ENCODE data around the gene ITIH5. TPM values are rescaled to one million over a fixed set of nuclear protein-coding genes. Genes with fewer than 3 reads are reported as not detected.

The ITIH5 gene
- total and polyA plus RNA-seq, 2 of the 8 experiments (the other 6 are each of a cell fraction or from before 2014, with no cell fraction given): 5.8 to 7.6 TPM

- TF ChIP-seq CHD7 (IDR thresholded peaks at IDR 0.05; ENCODE audit: insufficient replicate concordance, low read length) (no peak), KDM4A (IDR thresholded peaks at IDR 0.05; ENCODE audit: low read depth, low read length, severe bottlenecking) (no peak), CEBPB (IDR thresholded peaks at IDR 0.05; ENCODE audit: low read depth, low read length) (no peak), TCF12 (IDR thresholded peaks at IDR 0.05; ENCODE audit: low read depth, low read length) (no peak), GTF2F1 (IDR thresholded peaks at IDR 0.05; ENCODE audit: borderline replicate concordance, low read depth, low read length) (no peak), NANOG (IDR thresholded peaks at IDR 0.05; ENCODE audit: insufficient read depth, low read depth, low read length, poor library complexity, severe bottlenecking) (no peak), E2F6 (IDR thresholded peaks at IDR 0.05) (no peak), EP300 (IDR thresholded peaks at IDR 0.05; ENCODE audit: borderline replicate concordance in 1 of 2, low read depth in 2 of 2, low read length in 2 of 2) (no peak), GABPA (IDR thresholded peaks at IDR 0.05; ENCODE audit: borderline replicate concordance, insufficient read depth, low read length) (no peak), POLR2A (IDR thresholded peaks at IDR 0.05; ENCODE audit: control extremely low read depth in 1 of 2, low read depth in 2 of 2, low read length in 2 of 2) (no peak), HDAC2 (IDR thresholded peaks at IDR 0.05; ENCODE audit: borderline replicate concordance in 1 of 2, low read depth in 2 of 2, low read length in 2 of 2) (no peak)
Measured at GRCh38 chr10:7545792-7546191, 121.0 kb downstream of the ITIH5 start (continued).

All from H1 (cell line).